MM.1S (cell line): ENCODE data around the gene VEGFC.

Experiments
- CTCF ChIP-seq: fragments of 300-600 bp; sonication (generic); IDR thresholded peaks from 2 replicates; pipeline ENCODE4 v1.5.1; 2016; ENCODE audit warnings: antibody characterized with exemption, low read length, mixed read lengths
- EZH2phosphoT487 ChIP-seq: fragments of 300-600 bp; sonication (generic); IDR thresholded peaks from 2 replicates; pipeline ENCODE4 v1.6.1; 2018; ENCODE audit warnings: antibody characterized with exemption, low read length

- TF ChIP-seq CTCF (no peak), EZH2phosphoT487 (no peak)
Observed at GRCh38 chr4:176825586-176825985, 32.9 kb upstream of the VEGFC start.
